Neural crest cell (in vitro differentiated cells): ENCODE data around the gene KLF11. TPM values are rescaled to one million over a fixed set of nuclear protein-coding genes. Genes with fewer than 3 reads are reported as not detected.

Experiments
- DNase-seq: peaks from one replicate; pipeline ENCODE4 v3.0.0; 2021; ENCODE audit warnings: low read depth, mixed read lengths, low spot score
- H3K27ac Mint-ChIP-seq: one replicate; pipeline ENCODE4 v1.8.0; 2021; ENCODE audit warnings: mild to moderate bottlenecking, mixed read lengths; ENCODE audit not compliant: unreplicated experiment
- H3K27me3 Mint-ChIP-seq: 2 replicates; pipeline ENCODE4 v1.8.0; 2021; ENCODE audit warnings: low read depth, mild to moderate bottlenecking, mixed read lengths
- H3K36me3 Mint-ChIP-seq: 2 replicates; pipeline ENCODE4 v1.8.0; 2021; ENCODE audit warnings: low read depth, mild to moderate bottlenecking, mixed read lengths
- H3K4me1 Mint-ChIP-seq: 2 replicates; pipeline ENCODE4 v1.8.0; 2021; ENCODE audit warnings: mixed read lengths
- H3K4me3 Mint-ChIP-seq: one replicate; pipeline ENCODE4 v1.8.0; 2021; ENCODE audit warnings: mild to moderate bottlenecking, mixed read lengths
- H3K9me3 Mint-ChIP-seq: 2 replicates; pipeline ENCODE4 v1.8.0; 2021; ENCODE audit warnings: mixed read lengths
- total RNA-seq: library from RNA; stranded (reverse); gene quantifications from 2 replicates; pipeline ENCODE4 v1.2.1, GENCODE V29; 2021
- TF ChIP-seq, protein P1 (sequence below): fragments of 200-600 bp; sonication (generic); conservative IDR thresholded peaks from 2 replicates; pipeline ENCODE4 v1.5.0; 2021; ENCODE audit warnings: antibody characterized with exemption, mild to moderate bottlenecking

KLF11 gene
- total RNA-seq, 1 donor from 2014 or later, result 8.2 TPM

GRCh38 chr2:10002681-10003080 is 40.7 kb upstream of the KLF11 start:
- TF ChIP-seq, protein P1, sequence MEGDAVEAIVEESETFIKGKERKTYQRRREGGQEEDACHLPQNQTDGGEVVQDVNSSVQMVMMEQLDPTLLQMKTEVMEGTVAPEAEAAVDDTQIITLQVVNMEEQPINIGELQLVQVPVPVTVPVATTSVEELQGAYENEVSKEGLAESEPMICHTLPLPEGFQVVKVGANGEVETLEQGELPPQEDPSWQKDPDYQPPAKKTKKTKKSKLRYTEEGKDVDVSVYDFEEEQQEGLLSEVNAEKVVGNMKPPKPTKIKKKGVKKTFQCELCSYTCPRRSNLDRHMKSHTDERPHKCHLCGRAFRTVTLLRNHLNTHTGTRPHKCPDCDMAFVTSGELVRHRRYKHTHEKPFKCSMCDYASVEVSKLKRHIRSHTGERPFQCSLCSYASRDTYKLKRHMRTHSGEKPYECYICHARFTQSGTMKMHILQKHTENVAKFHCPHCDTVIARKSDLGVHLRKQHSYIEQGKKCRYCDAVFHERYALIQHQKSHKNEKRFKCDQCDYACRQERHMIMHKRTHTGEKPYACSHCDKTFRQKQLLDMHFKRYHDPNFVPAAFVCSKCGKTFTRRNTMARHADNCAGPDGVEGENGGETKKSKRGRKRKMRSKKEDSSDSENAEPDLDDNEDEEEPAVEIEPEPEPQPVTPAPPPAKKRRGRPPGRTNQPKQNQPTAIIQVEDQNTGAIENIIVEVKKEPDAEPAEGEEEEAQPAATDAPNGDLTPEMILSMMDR, result no peak
- no peaks in the 10 kb centered on the region for H3K9me3 Mint-ChIP-seq
- no peaks in the 10 kb centered on the region for H3K4me1 Mint-ChIP-seq
- no peak overlapping the region for H3K4me3 Mint-ChIP-seq
- no peak overlapping the region for H3K27ac Mint-ChIP-seq
- H3K27me3 Mint-ChIP-seq, result no peaks in the 10 kb centered on the region
- no peaks in the 10 kb centered on the region for H3K36me3 Mint-ChIP-seq
- DNase-seq, result no peak

DNA sequence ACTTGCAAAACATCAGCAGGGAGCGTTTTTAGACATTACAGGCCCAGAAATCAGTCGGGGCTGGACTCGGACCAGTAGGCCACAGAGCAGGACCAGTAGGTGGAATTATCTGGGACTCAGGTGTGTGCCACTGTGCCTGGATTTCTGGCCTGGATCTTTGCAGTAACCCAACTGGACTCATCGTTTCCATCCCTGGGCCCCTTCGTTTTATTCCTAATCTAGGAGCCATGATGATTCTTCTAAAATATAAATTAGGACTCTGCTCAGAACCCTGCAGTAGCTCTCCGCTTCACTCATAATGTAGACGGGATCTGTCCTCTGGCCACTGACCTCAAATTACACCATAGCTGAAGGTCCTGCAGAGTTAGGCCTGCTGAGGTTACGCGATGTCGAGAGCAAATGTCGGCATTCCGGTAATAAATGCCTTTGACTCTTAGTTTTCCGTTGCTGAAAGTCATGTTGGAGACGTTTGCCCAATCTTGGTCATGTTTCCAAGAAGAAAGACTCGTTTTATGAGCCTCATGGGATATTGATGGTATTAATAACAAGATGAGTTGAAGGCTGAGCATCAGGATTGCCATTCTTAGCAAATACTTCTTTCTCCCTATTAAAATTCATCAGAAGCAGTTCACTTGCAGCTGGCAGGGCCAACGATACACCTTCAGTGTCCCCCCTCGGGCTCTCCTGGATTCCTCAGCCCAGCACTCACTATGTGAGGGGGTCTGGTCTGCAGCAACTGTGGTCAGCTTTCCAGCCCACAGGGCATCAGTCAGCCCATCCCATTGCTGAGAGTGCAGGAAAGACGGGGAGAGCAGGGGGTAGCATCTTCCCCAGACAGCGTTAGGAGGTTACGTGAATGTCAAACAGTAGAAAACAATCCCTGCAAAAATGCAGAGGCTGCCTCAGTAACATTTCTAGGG is 39.9 kb upstream of the KLF11 start:
- H3K27me3 Mint-ChIP-seq, result no peaks in the 10 kb centered on the region
- H3K36me3 Mint-ChIP-seq, result no peaks in the 10 kb centered on the region
- H3K27ac Mint-ChIP-seq, result no peak overlapping the region
- H3K9me3 Mint-ChIP-seq, result no peaks in the 10 kb centered on the region
- TF ChIP-seq, protein P1, result no peak
- no peak for DNase-seq
- H3K4me3 Mint-ChIP-seq, result no peak overlapping the region
- H3K4me1 Mint-ChIP-seq, result no peaks in the 10 kb centered on the region

GRCh38 chr2:10004401-10004800 is 38.9 kb upstream of the KLF11 start:
- no peaks in the 10 kb centered on the region for H3K9me3 Mint-ChIP-seq
- H3K4me3 Mint-ChIP-seq, result no peak overlapping the region
- no peak overlapping the region for H3K27ac Mint-ChIP-seq
- no peaks in the 10 kb centered on the region for H3K36me3 Mint-ChIP-seq
- H3K27me3 Mint-ChIP-seq, result no peaks in the 10 kb centered on the region
- TF ChIP-seq, protein P1, result no peak
- H3K4me1 Mint-ChIP-seq, result no peaks in the 10 kb centered on the region
- DNase-seq, result no peak

DNA sequence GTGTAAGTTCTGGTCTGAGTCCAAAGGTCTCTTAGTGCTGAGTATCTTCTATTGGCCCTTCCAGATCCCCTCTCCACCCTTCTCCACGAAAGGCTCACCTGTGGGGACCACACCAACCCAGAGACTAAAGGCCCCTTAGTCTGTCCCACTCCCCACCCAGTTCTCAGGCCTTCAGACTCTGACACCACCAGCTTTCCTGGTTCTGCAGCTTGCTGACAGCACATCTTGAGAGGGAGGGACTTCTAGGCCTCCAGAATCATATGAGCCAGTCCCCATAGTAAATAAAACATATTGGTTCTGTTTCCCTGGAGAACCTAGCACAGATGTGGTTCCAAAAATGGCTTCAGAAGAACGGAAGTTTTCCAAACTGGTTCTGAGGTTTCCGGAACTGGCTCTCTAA is 38.5 kb upstream of the KLF11 start:
- Mint-ChIP-seq H3K27ac (no peak overlapping the region), H3K9me3 (no peaks in the 10 kb centered on the region), H3K4me3 (no peak overlapping the region), H3K36me3 (no peaks in the 10 kb centered on the region), H3K4me1 (no peaks in the 10 kb centered on the region), H3K27me3 (no peaks in the 10 kb centered on the region)
- no peak for DNase-seq
- TF ChIP-seq, protein P1, result no peak

GRCh38 chr2:10005461-10006235 is 37.7 kb upstream of the KLF11 start:
- DNase-seq, result no peak
- no peak overlapping the region for H3K27ac Mint-ChIP-seq
- no peaks in the 10 kb centered on the region for H3K27me3 Mint-ChIP-seq
- H3K4me1 Mint-ChIP-seq, result no peaks in the 10 kb centered on the region
- no peak overlapping the region for H3K4me3 Mint-ChIP-seq
- H3K36me3 Mint-ChIP-seq, result no peaks in the 10 kb centered on the region
- TF ChIP-seq, protein P1, result no peak
- no peaks in the 10 kb centered on the region for H3K9me3 Mint-ChIP-seq
